Esophagus mucosa (tissue), 1 donor: ENCODE data around the gene SF3A2. TPM values are rescaled to one million over a fixed set of nuclear protein-coding genes. Genes with fewer than 3 reads are reported as not detected.
"Not testable (repeated sequence)": the region's sequence is repeated elsewhere in the genome, so short reads cannot be mapped to it uniquely, and the experiment has no call there.

ENCODE experiments used
- ATAC-seq: fragments of 200-7000 bp; cut with Tn5 transposase; one replicate; pipeline ENCODE4 v1.9.1; 2020
- total RNA-seq: library from RNA; stranded (reverse); gene quantifications from one replicate; pipeline ENCODE4 v1.2.4, GENCODE V29; 2023
- donor health status: DM: yes; HTN: yes; CAD: no.

The SF3A2 gene
- 45.4 TPM for total RNA-seq

GRCh38 chr19:2236314-2237050 is at the start of gene SF3A2, which contains the start of gene PLEKHJ1:
Gene SF3A2, plus strand, starts transcription at chr19:2236824. Its CDS starts 6,595 bp downstream, at chr19:2243419.
Gene PLEKHJ1, minus strand, starts transcription at chr19:2236329. Its CDS starts 81 bp downstream, at chr19:2236248.
- peak; percentile 88 for ATAC-seq

- no peak for ATAC-seq
These were observed 49.5 kb upstream of the SF3A2 start for GRCh38 chr19:2187159-2187558.

- peak; percentile 31 for ATAC-seq
These were observed 47.8 kb upstream of the SF3A2 start for GRCh38 chr19:2188708-2189385.

GRCh38 chr19:2189880-2190279 is 46.7 kb upstream of the SF3A2 start:
- ATAC-seq, result no peak

- ATAC-seq, result no peak
These were observed 45.7 kb upstream of the SF3A2 start for GRCh38 chr19:2190848-2191455.

GRCh38 chr19:2191456-2192310 is 44.9 kb upstream of the SF3A2 start:
- peak; percentile 11 for ATAC-seq

- no peak for ATAC-seq
These were observed 43.8 kb upstream of the SF3A2 start for GRCh38 chr19:2192862-2193261.

- no peak for ATAC-seq
These were observed 42.8 kb upstream of the SF3A2 start for GRCh38 chr19:2193807-2194206.

- ATAC-seq, result no peak
These were observed 42.0 kb upstream of the SF3A2 start for GRCh38 chr19:2194513-2195078.

GRCh38 chr19:2195361-2195760 is 41.3 kb upstream of the SF3A2 start:
- no peak for ATAC-seq

GRCh38 chr19:2195914-2196313 is 40.7 kb upstream of the SF3A2 start:
- ATAC-seq, result no peak

GRCh38 chr19:2197270-2197669 is 39.4 kb upstream of the SF3A2 start:
- ATAC-seq, result no peak

GRCh38 chr19:2198317-2198716 is 38.3 kb upstream of the SF3A2 start:
- no peak for ATAC-seq

GRCh38 chr19:2199215-2199614 is 37.4 kb upstream of the SF3A2 start:
- no peak for ATAC-seq

- no peak for ATAC-seq
These were observed 36.6 kb upstream of the SF3A2 start for GRCh38 chr19:2199861-2200623.

GRCh38 chr19:2200624-2201294 is 35.9 kb upstream of the SF3A2 start:
- ATAC-seq, result not testable (repeated sequence)

- peak; percentile 83 for ATAC-seq
These were observed 35.0 kb upstream of the SF3A2 start for GRCh38 chr19:2201473-2202148.

- no peak for ATAC-seq
These were observed 34.3 kb upstream of the SF3A2 start for GRCh38 chr19:2202366-2202765.

GRCh38 chr19:2207008-2207407 is 29.6 kb upstream of the SF3A2 start:
- no peak for ATAC-seq
